Measurements from ENCODE around the gene DNAJC13.
A peak's percentile ranks its signal among the peaks of the same experiment; 100 is the strongest.

Gene DNAJC13

GRCh38 chr3:132469326-132469725 is 52.0 kb downstream of the DNAJC13 start:
- DNase-seq = no peak

GRCh38 chr3:132486099-132486498 is 68.8 kb downstream of the DNAJC13 start:
- DNase-seq = no peak

GRCh38 chr3:132488151-132488550 is 70.8 kb downstream of the DNAJC13 start:
- no peak for DNase-seq

- DNase-seq = no peak
Observed at GRCh38 chr3:132499071-132499470, 81.8 kb downstream of the DNAJC13 start.

- no peak for DNase-seq
Observed at GRCh38 chr3:132503559-132503958, 86.3 kb downstream of the DNAJC13 start.

- no peak for DNase-seq
Observed at GRCh38 chr3:132504375-132504933, 87.2 kb downstream of the DNAJC13 start.

GRCh38 chr3:132507657-132508056 is 90.4 kb downstream of the DNAJC13 start:
- DNase-seq = no peak

- no peak for DNase-seq
Observed at GRCh38 chr3:132509096-132509495, 91.8 kb downstream of the DNAJC13 start.

- DNase-seq = no peak
Observed at GRCh38 chr3:132509506-132509905, 92.2 kb downstream of the DNAJC13 start.

GRCh38 chr3:132513057-132513456 is 95.8 kb downstream of the DNAJC13 start:
- DNase-seq = no peak

- no peak for DNase-seq
Observed at GRCh38 chr3:132517311-132517710, 100.0 kb downstream of the DNAJC13 start.

GRCh38 chr3:132519914-132520313 is 102.6 kb downstream of the DNAJC13 start:
- DNase-seq = no peak

GRCh38 chr3:132521901-132522300 is 104.6 kb downstream of the DNAJC13 start:
- DNase-seq = no peak

- DNase-seq = no peak
Observed at GRCh38 chr3:132522353-132522752, 105.1 kb downstream of the DNAJC13 start.

- no peak for DNase-seq
Observed at GRCh38 chr3:132530624-132531023, 113.3 kb downstream of the DNAJC13 start.

GRCh38 chr3:132535575-132536441 is 118.5 kb downstream of the DNAJC13 start:
- DNase-seq = peak; percentile 76

- DNase-seq = no peak
Observed at GRCh38 chr3:132536442-132537153, 119.3 kb downstream of the DNAJC13 start.

GRCh38 chr3:132537297-132537696 is 120.0 kb downstream of the DNAJC13 start:
- DNase-seq = no peak

- DNase-seq = no peak
Observed at GRCh38 chr3:132538072-132538471, 120.8 kb downstream of the DNAJC13 start.

GRCh38 chr3:132539681-132540080 is 122.4 kb downstream of the DNAJC13 start:
- DNase-seq = no peak

- DNase-seq = no peak
Observed at GRCh38 chr3:132542577-132542976, 125.3 kb downstream of the DNAJC13 start.

- no peak for DNase-seq
Observed at GRCh38 chr3:132543011-132543739, 125.9 kb downstream of the DNAJC13 start.

- DNase-seq = no peak
Observed at GRCh38 chr3:132544130-132544529, 126.8 kb downstream of the DNAJC13 start.

Measured in midbrain (tissue), 1 donor.